WI38 (cell line): ENCODE data around the gene POU6F1.
"Not testable (repeated sequence)": the region's sequence is repeated elsewhere in the genome, so short reads cannot be mapped to it uniquely, and the experiment has no call there.

Experiments used
- H3K4me3 ChIP-seq: 2 replicates; pipeline ENCODE4 v1.5.1; 2011; ENCODE audit warnings: low read depth, mild to moderate bottlenecking, control low read depth, low read length
- TF ChIP-seq, protein P1 (sequence below): IDR thresholded peaks from 2 replicates; pipeline ENCODE4 v1.5.1; 2012; ENCODE audit warnings: low read depth, mild to moderate bottlenecking, control low read depth, low read length

POU6F1 gene

GRCh38 chr12:51225771-51226170, 7.9 kb upstream of the POU6F1 start:
- H3K4me3 ChIP-seq = no peak overlapping the region
- TF ChIP-seq, protein P1, sequence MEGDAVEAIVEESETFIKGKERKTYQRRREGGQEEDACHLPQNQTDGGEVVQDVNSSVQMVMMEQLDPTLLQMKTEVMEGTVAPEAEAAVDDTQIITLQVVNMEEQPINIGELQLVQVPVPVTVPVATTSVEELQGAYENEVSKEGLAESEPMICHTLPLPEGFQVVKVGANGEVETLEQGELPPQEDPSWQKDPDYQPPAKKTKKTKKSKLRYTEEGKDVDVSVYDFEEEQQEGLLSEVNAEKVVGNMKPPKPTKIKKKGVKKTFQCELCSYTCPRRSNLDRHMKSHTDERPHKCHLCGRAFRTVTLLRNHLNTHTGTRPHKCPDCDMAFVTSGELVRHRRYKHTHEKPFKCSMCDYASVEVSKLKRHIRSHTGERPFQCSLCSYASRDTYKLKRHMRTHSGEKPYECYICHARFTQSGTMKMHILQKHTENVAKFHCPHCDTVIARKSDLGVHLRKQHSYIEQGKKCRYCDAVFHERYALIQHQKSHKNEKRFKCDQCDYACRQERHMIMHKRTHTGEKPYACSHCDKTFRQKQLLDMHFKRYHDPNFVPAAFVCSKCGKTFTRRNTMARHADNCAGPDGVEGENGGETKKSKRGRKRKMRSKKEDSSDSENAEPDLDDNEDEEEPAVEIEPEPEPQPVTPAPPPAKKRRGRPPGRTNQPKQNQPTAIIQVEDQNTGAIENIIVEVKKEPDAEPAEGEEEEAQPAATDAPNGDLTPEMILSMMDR = no peak

- TF ChIP-seq, protein P1 = no peak
- no peak overlapping the region for H3K4me3 ChIP-seq
Observed at GRCh38 chr12:51225234-51225633, 7.4 kb upstream of the POU6F1 start.

GRCh38 chr12:51224625-51225024, 6.8 kb upstream of the POU6F1 start:
- no peak overlapping the region for H3K4me3 ChIP-seq
- TF ChIP-seq, protein P1 = no peak

DNA sequence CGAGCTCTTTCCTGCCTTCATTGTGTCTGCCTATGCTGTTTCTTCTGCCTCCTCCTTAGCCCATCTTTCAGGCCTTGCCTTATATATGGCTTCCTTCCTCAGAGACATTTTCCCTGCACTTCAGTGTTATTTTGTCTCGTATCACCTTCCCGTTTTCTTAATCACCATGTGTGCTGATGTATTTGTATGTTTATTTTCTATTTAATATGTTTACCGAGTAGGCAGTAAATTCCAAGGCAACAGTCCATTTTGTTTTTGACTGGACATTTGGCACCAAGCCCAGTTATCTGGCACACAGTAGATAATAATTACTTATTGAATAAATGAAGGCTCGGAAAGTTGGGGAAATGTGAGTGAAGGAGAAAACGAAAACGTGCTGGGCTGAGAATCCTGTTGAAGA, 4.6 kb upstream of the POU6F1 start:
- H3K4me3 ChIP-seq = no peak overlapping the region
- TF ChIP-seq, protein P1 = no peak

DNA sequence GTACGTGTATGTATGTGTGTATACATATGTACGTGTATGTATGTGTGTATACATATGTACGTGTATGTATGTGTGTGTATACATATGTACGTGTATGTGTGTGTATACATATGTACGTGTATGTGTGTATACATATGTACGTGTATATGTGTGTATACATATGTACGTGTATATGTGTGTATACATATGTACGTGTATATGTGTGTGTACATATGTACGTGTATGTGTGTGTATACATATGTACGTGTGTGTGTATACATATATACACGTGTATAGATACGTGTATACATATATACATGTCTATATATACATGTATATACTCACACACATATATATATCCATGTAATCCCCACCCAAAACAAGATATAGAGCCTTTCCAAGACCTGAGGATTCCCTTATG, 2.0 kb upstream of the POU6F1 start:
- H3K4me3 ChIP-seq = not testable (repeated sequence)

DNA sequence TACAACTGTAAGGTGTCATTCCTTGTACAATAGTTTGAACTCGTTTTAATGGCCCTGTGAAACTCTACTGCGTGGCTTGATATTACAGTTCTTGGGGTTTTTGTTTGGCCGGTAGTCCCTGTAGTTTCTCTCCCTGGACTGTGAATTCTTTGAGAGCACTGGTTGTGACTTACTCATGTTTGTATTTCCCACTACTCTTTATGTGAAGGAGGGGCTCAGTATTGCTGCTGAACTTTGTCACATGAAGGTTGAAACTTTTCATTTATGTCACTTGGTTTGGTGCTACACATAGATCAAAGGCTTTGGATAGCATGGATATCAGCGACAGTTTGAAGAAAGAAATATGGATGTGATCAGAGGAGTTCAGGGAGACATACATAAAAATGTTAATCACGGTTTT, 1.5 kb upstream of the POU6F1 start:
- TF ChIP-seq, protein P1 = no peak

GRCh38 chr12:51218607-51219161, 822 bp upstream of the POU6F1 start:
- TF ChIP-seq, protein P1 = no peak
- peak overlapping the region; percentile 74 for H3K4me3 ChIP-seq

More for the DNA sequence above, 1.5 kb upstream of the POU6F1 start:
- H3K4me3 ChIP-seq = no peak overlapping the region

- TF ChIP-seq, protein P1 = no peak
- H3K4me3 ChIP-seq = peak overlapping the region; percentile 74
Observed at GRCh38 chr12:51217133-51217967, 512 bp downstream of the POU6F1 start.
